DMS79 (cell line): Measurements from ENCODE around the gene SURF6.
"Not testable (repeated sequence)": the region's sequence is repeated elsewhere in the genome, so short reads cannot be mapped to it uniquely, and the experiment has no call there.

Experiments used
- DNase-seq: peaks from one replicate; lab custom pipeline; 2025; lab: John Stamatoyannopoulos, UW

The SURF6 gene

GRCh38 chr9:133347985-133348717 is 12.2 kb upstream of the SURF6 start, which contains the start of the genes MED22 and RPL7A:
Gene MED22 (minus strand): TSS chr9:133348131. CDS start chr9:133346662, 1,469 bp downstream.
Gene RPL7A (plus strand): TSS chr9:133348218. CDS start chr9:133348244, 26 bp downstream.
- peak; percentile 80 for DNase-seq

- DNase-seq, result no peak
Measured at GRCh38 chr9:133347515-133347984, 11.6 kb upstream of the SURF6 start.

GRCh38 chr9:133346021-133346785 is 10.2 kb upstream of the SURF6 start:
- no peak for DNase-seq

- no peak for DNase-seq
Measured at GRCh38 chr9:133345596-133345995, 9.6 kb upstream of the SURF6 start.

DNA sequence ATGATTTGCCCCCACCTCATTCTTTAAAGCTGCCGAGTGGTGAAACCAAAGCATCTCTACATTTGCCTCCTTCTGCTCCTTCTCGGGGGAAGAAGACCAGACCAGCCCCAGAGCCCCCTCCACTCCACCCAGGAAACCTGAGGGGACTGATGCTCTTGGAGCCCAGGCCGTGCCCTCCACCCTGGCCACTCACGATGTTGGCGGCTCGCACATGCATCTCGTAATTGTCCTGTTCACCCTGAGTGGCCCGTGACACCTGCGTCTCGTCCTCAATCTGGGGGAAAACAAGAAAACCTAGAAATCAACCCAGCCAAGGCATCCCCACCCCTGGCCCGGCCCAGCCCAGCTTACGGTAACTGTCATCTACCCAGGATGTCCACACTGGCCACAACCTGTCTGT is 9.0 kb upstream of the SURF6 start:
- no peak for DNase-seq

GRCh38 chr9:133344071-133344470 is 8.1 kb upstream of the SURF6 start:
- DNase-seq, result no peak

GRCh38 chr9:133342570-133342969 is 6.6 kb upstream of the SURF6 start:
- no peak for DNase-seq

- no peak for DNase-seq
Measured at GRCh38 chr9:133342069-133342406, 6.0 kb upstream of the SURF6 start.

GRCh38 chr9:133341369-133342068 is 5.5 kb upstream of the SURF6 start:
- DNase-seq, result no peak

DNA sequence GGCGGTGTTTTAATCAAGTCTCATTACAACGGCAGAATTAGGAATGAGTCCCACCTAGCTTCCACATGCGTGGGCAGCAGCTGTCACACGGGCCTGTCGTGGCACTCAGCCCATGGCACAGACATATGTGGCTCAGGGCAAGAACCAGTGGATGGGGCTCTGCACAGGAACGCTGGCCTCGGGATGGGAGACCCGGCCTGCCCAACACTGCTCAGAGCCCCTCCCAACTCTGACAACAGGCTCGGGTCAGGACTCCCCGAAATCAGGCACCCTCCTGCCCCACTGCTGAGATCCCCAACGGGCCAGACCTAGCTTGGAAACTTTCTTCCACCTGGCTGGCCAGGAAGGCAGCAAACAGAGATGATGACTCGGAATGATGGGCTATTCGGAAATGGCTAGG is 4.9 kb upstream of the SURF6 start:
- no peak for DNase-seq

GRCh38 chr9:133340256-133340655 is 4.3 kb upstream of the SURF6 start:
- DNase-seq, result no peak

DNA sequence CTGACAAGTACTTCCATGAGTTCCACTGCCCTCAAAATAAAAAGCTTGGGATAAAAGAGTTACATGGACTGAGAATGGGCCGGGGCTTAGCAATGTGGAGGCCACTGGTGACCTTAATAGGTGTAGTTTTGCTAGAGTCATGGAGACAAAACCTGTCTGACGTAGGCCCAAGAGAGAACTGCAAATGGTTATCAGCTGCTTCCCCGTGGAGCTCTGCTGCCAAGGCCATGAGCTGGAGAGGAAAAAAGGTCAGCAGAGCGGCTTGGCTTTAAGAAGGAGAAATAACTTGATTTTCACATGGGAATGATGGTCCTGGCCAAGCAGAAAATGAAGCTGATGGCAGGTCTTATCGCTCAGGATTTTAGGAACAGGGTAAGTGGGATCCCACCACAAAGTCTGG is 3.7 kb upstream of the SURF6 start:
- DNase-seq, result no peak

DNA sequence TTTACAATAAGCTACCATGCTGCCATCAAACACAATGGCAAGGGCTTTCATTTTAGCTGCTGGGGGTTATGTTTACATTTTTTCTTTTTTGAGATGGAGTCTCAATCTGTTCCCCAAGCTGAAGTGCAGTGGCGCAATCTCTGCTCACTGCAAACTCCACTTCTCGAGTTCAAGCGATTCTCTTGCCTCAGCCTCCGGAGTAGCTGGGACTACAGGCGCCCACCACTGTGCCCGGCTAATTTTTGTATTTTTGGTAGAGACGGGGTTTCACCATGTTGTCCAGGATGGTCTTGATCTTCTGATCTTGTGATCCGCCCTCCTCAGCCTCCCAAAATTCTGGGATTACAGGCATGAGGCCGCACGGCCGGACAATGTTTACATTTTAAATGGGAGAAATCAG is 1.1 kb downstream of the SURF6 start:
- not testable (repeated sequence) for DNase-seq

DNA sequence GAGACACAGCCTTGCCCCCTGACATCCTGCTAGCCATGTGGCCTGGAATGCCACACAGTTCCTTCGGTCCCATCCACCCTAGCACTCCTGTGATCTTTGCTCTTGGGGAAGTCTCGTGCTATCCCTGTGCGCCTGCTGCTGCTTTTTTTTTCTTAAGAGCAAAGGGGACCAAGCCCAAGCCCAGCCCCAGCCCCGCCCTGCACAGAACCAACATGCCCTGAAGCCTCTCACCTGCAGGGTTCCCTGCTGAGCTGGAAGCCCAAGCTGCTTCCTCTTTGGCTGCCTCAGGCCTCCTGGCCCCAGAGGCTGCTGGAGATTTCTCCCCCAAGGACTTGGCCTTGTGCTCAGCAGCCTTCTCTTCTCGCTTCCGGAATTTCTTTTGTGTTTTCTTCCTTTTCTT is 1.8 kb downstream of the SURF6 start:
- DNase-seq, result no peak

GRCh38 chr9:133333566-133333965 is 2.4 kb downstream of the SURF6 start:
- DNase-seq, result no peak

- no peak for DNase-seq
Measured at GRCh38 chr9:133333011-133333410, 3.0 kb downstream of the SURF6 start.

GRCh38 chr9:133332381-133332730 is 3.6 kb downstream of the SURF6 start:
- no peak for DNase-seq

GRCh38 chr9:133331641-133332380 is 4.2 kb downstream of the SURF6 start:
- no peak for DNase-seq

DNA sequence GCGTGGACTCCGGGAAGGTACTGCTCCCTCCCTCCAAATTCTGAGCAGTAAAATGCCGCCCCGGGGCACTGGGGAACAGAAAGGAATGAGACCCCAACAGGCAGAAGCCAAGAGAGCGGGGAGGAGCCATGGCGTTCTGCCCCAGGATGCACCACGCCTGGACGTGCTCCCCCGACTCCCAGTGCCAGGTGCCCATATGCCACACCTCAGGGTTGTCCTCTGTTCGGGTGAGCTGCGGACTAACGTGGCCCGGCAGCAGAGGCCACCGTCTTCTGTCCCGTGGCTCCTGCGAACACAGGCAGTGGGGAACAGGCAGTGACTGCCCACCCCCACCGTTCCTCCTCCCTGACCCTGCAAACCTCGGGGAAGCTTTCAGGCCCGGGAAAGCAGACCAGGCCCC is 4.8 kb downstream of the SURF6 start:
- DNase-seq, result no peak

DNA sequence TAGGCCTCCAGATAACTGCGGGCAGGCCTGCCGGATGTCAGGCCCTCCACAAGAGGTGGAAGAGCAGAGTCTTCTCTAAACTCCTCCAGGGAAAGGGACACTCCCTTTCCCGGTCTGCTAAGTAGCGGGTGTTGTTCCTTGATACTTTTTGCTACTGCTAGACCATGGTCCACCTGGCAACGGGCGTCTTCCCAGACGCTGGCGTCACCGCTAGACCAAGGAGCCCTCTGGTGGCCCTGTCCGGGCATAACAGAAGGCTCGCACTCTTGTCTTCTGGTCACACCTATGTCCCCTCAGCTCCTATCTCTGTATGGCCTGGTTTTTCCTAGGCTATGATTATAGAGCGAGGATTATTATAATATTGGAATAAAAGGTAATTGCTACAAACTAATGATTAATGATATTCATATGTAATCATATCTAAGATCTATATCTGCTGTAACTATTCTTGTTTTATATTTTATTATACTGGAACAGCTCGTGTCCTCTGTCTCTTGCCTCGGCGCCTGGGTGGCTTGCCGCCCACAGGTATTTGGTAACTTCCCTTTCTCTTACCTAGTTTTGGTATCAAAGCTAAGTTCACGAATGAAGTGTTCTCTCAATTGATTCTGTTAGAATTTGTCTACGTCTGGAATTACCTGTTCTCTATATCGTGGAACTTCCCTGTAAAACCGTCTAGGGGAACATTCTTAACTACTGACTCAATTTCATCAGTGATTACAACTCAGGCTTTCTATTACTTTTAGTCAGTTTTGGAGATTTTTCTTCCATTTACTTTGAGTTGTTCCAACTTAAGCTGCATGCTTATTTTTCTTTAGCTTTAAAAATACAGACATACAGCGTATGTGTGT is 6.5 kb downstream of the SURF6 start:
- DNase-seq, result not testable (repeated sequence)

DNA sequence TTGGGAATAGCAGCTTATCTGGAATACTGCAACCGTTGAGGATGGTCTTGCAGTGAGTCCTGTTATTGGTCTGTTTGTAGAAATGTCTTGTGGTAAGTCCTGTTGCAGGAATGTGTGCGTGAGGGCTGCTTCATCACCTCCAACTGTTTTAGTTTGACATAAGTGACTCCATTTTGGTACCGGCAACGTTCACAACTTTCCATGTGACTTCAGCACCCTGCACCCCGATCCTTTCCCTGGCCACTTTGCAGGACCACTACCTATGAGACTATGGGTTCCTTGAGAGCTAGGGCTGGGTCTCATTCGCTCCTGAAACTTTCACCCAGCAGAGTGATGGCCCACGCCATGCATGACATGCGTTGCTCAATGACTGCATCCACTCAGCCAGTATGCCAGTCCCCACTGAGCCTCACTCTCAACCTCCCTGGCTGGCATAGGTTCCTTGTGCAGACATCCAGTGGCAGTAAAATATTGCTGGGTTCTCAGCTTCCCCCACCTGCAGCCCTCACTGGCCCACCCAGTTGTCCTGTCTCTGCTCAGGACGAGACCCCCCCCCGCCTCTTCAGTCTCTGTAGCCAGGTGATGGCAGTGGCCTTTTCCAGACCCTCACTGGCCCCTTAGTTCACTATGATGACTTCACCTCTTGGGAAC is 8.0 kb downstream of the SURF6 start:
- no peak for DNase-seq
